GM13976 (cell line): ENCODE results near the gene JOSD2.
A peak's percentile ranks its signal among the peaks of the same experiment; 100 is the strongest.
"Not testable (repeated sequence)": the region's sequence is repeated elsewhere in the genome, so short reads cannot be mapped to it uniquely, and the experiment has no call there.

Source experiments
- DNase-seq: peaks from one replicate; pipeline ENCODE4 v3.0.0; 2012; ENCODE audit warnings: low spot score
- CTCF ChIP-seq: IDR thresholded peaks from 2 replicates; pipeline ENCODE4 v1.5.1; 2012; ENCODE audit warnings: borderline replicate concordance, mild to moderate bottlenecking; ENCODE audit not compliant: insufficient read depth; ENCODE audit errors: extremely low read depth, missing control alignments, control extremely low read depth
- in situ Hi-C: fragments of 300-500 bp; cut with MboI; formaldehyde crosslinking; loops from one replicate; pipeline ENCODE4 v1.12.0; 2022; ENCODE audit warnings: low sequenced_read_pairs, mixed read lengths, inconsistent platforms; ENCODE audit not compliant: unreplicated experiment

JOSD2 gene

DNA sequence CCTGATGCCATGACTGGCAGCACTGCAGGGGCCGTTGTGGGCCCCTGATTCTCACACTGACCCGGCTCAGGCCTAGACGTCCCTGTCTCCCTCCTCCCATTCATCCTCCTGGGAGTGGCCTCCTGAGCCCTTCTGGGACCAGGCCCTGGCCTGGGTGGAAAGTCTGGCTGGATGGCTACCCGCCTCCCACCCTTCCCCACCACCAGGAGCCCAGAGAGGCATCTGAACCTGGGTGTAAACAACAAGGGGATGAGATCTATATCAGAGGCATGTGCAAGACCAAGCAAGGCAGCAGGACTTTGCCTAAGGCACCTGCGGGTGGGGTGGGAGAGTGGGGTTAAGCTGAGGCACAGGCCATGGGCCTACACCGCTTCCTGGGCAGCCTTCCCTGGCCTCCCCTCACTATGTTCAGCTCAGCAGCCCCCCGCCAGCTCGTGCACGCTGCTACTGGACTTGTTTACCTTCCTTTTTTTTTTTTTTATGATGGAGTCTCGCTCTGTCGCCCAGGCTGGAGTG is 24.7 kb upstream of the JOSD2 start:
- in situ Hi-C loops = loop anchor here (25.0 kb wide), 1 partner anchor 252 kb away; the partner anchor contains the start of gene ACP4
- no peak for TF ChIP-seq CTCF

GRCh38 chr19:50534478-50534877 is 23.5 kb upstream of the JOSD2 start:
- DNase-seq = peak; percentile 66
- in situ Hi-C loops = loop anchor here (25.0 kb wide), 1 partner anchor 253 kb away; the partner anchor contains the start of gene ACP4
- TF ChIP-seq CTCF = no peak

More for the DNA sequence above, 24.7 kb upstream of the JOSD2 start:
- no peak for DNase-seq

DNA sequence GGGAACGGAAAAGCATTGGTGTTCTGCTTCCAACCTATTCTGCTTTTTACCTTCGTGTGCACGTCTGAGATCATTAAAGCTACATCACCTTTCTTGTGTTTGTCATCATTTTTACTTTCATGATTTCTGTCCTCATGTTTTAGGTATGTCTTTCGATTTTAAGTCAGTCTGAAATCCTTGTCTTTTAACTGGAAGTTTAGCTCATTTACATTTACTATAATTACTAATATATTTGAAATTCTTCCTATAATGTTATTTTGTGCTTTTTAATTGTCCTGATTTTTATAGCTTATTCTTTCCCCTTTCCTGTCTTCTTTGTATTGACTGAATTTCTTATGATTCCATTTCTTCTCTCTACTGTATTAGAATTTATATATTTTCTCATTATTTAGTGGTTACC is 22.0 kb upstream of the JOSD2 start:
- no peak for TF ChIP-seq CTCF
- in situ Hi-C loops = loop anchor here (25.0 kb wide), 1 partner anchor 254 kb away; the partner anchor contains the start of gene ACP4
- DNase-seq = no peak

- in situ Hi-C loops = loop anchor here (25.0 kb wide), 1 partner anchor 256 kb away; the partner anchor contains the start of gene ACP4
- DNase-seq = no peak
- TF ChIP-seq CTCF = no peak
Observed at GRCh38 chr19:50531171-50531612, 20.2 kb upstream of the JOSD2 start.

- DNase-seq = not testable (repeated sequence)
- in situ Hi-C loops = loop anchor here (25.0 kb wide), 1 partner anchor 259 kb away; the partner anchor contains the start of gene ACP4
Observed at GRCh38 chr19:50528052-50528451, 17.1 kb upstream of the JOSD2 start.

DNA sequence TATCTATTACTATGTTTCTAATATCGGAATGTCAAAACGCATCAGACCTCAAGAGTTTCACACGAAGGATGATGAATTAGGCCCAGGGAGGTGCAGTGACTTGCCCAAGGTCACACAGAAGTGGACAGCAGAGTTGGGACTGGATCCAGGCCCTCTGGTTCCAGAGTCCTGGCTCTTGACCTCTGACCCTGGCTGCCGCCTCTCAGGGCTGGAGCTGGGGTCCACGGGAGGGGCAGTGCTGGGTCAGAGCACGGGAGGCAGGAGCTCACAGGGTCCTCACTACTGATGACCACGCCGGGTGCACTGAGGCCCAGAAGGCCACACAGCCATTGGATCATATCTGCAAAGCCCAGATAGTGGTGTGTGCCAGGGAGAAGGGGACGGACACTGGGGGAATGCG is 11.9 kb upstream of the JOSD2 start:
- DNase-seq = no peak
- TF ChIP-seq CTCF = no peak
- in situ Hi-C loops = no loop called here

- TF ChIP-seq CTCF = no peak
- no peak for DNase-seq
- in situ Hi-C loops = no loop called here
Observed at GRCh38 chr19:50520822-50521465, 10.0 kb upstream of the JOSD2 start.
